ENCODE results near the gene XRCC5.
A peak's percentile ranks its signal among the peaks of the same experiment; 100 is the strongest.

Gene XRCC5

DNA sequence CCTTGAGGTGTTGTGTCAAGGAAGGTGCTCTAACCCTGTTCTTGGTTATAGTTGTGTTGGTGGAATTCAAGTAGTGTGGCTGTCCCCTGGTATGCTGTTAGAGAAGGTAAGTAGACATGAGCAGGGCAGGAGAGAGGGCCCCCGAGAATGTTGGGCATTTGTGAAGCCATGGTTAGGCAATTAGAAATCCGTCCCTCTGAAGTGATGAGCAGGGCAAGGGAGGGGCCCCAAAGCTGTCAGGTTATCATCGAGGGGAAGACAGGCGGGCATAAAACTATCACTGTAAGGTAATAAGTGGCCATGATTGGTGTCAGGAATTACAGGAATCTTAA, 5.2 kb downstream of the XRCC5 start:
- H3K9me3 ChIP-seq (ENCODE audit: control insufficient read depth, insufficient read depth, low read depth, low read length) = no peaks in the 10 kb centered on the region
- ChIA-PET CTCF (interaction anchor here (0.6 to 1.7 kb wide), 15 partner anchors 9 to 1456 kb away, joined by 3 to 12 read pairs (median 4); partner anchors contain the start of genes PECR and TMEM169), POLR2A (interaction anchor here (0.9 to 1.3 kb wide), 3 partner anchors 22 to 55 kb away, joined by 3 to 12 read pairs (median 3); partner anchors contain the start of genes PECR and TMEM169)
- H3K27ac ChIP-seq (ENCODE audit: extremely low read depth, low read depth, low read length) = peak overlapping the region; percentile 42; the same call in 1 of the 2 replicates
- peaks cover 27 to 87% of the 10 kb centered on the region in 2 experiments for H3K36me3 ChIP-seq (ENCODE audit: control insufficient read depth in 2 of 2, insufficient read depth in 1 of 2, low read length in 2 of 2)
- H3K4me3 ChIP-seq (ENCODE audit: low read depth, low read length) = no peak overlapping the region
- H3K4me1 ChIP-seq (ENCODE audit: control insufficient read depth, insufficient read depth, low read length) = 0 out of 2 replicates have a peak, but pooled peaks cover 2% of the 10 kb centered on the region
- 0 out of 2 replicates have a peak, but pooled peaks have one; percentile 13 for TF ChIP-seq ZEB2 (tag by site-specific recombination; IDR thresholded peaks at IDR 0.05)
- TF ChIP-seq ZNF677 (tag by site-specific recombination; IDR thresholded peaks at IDR 0.05) = no peak
- TF ChIP-seq TRIM28 (IDR thresholded peaks at IDR 0.05; ENCODE audit: borderline replicate concordance, low read length) = 0 out of 2 replicates have a peak, but pooled peaks have one; percentile 58

DNA sequence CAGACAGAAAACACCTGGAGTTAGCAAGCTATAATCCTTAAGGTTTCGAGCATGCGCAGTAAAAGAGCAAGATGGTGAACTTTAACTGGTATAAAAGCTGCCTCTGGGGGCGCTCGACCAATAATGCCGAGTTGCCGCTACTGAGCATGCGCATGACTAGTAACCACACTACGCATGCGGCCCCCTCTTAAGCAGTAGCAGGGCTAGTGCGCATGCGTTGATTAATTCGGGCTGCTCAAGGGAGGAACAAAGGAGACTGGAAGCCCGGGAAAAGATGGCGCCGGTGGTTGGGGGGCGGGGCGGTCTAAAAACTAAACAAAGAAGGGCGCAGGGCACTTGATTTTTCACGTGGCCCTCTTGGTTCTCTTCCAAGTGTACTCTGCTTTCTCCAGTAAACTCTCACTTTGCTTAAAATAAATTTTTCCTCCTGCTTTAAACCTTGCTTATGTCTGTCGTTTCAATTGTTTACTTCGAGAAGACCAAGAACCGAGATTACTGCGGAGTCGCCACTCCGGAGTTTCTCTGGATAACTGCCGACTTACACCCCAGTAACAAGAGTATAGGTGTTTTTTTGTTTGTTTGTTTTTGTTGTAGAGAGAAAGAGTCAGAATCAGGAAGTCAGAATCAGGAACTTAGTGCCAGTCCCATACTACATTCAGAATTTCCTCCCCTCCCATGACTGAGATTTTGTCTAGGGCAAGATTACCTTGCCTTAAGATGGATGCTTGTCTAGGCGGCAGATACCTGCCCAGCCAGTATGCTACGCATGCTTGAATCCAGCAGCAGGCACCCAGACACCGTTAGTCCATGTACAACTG, 5.8 kb downstream of the XRCC5 start:
- TF ChIP-seq SP3 (tag by site-specific recombination; IDR thresholded peaks at IDR 0.05) = 0 out of 2 replicates have a peak, but pooled peaks have one; percentile 16
- peak; percentile 75 for TF ChIP-seq ZNF341 (tag by site-specific recombination; IDR thresholded peaks at IDR 0.05; ENCODE audit: low read depth)
- TF ChIP-seq KLF9 (tag by site-specific recombination; IDR thresholded peaks at IDR 0.05; ENCODE audit: low read depth) = peak; percentile 58; the same call in 1 of the 2 replicates
- TF ChIP-seq YY1 (tag by site-specific recombination; IDR thresholded peaks at IDR 0.05) = peak; percentile 43; the same call in 1 of the 2 replicates
- no peak for TF ChIP-seq ZFP3 (tag by site-specific recombination; IDR thresholded peaks at IDR 0.05; ENCODE audit: low read depth)
- 0 out of 2 replicates have a peak, but pooled peaks have one; percentile 28 for TF ChIP-seq ZNF335 (tag by site-specific recombination; conservative IDR thresholded peaks at IDR 0.05)
- peak; percentile 82; the same call in 1 of the 2 replicates for TF ChIP-seq CTCF (tag by site-specific recombination; IDR thresholded peaks at IDR 0.05)
- no peak for TF ChIP-seq ZNF266 (tag by site-specific recombination; IDR thresholded peaks at IDR 0.05; ENCODE audit: low read depth)
- TF ChIP-seq ZBTB8A (tag by site-specific recombination; IDR thresholded peaks at IDR 0.05) = peak; percentile 54
- Histone ChIP-seq H3K27ac (ENCODE audit: extremely low read depth, low read depth, low read length) (peak overlapping the region; percentile 48), H3K9me3 (ENCODE audit: control insufficient read depth, insufficient read depth, low read depth, low read length) (no peaks in the 10 kb centered on the region), H3K4me1 (ENCODE audit: control insufficient read depth, insufficient read depth, low read length) (0 out of 2 replicates have a peak, but pooled peaks cover 2% of the 10 kb centered on the region), H3K36me3 (ENCODE audit: control insufficient read depth in 2 of 2, insufficient read depth in 1 of 2, low read length in 2 of 2) (peaks cover 32 to 93% of the 10 kb centered on the region in 2 experiments), H3K4me3 (ENCODE audit: low read depth, low read length) (peak overlapping the region; percentile 42)
- CTCF ChIA-PET = interaction anchor here (0.6 to 1.7 kb wide), 15 partner anchors 9 to 1456 kb away, joined by 3 to 12 read pairs (median 4); partner anchors contain the start of genes PECR and TMEM169
- POLR2A ChIA-PET = interaction anchor here (1.0 to 1.3 kb wide), 2 partner anchors 22 to 33 kb away, joined by 3 to 12 read pairs; partner anchors contain the start of genes PECR and TMEM169

GRCh38 chr2:216116418-216116817, 7.3 kb downstream of the XRCC5 start:
- ChIA-PET CTCF (no interaction called here), POLR2A (no interaction called here)
- 0 out of 2 replicates have a peak, but pooled peaks cover 2% of the 10 kb centered on the region for H3K4me1 ChIP-seq (ENCODE audit: control insufficient read depth, insufficient read depth, low read length)
- no peak overlapping the region for H3K4me3 ChIP-seq (ENCODE audit: low read depth, low read length)
- no peaks in the 10 kb centered on the region for H3K9me3 ChIP-seq (ENCODE audit: control insufficient read depth, insufficient read depth, low read depth, low read length)
- no peak for TF ChIP-seq ZBTB48 (tag by site-specific recombination; IDR thresholded peaks at IDR 0.05)
- no peak for TF ChIP-seq ZNF140 (tag by site-specific recombination; IDR thresholded peaks at IDR 0.05)
- TF ChIP-seq ZNF221 (tag by site-specific recombination; IDR thresholded peaks at IDR 0.05; ENCODE audit: borderline replicate concordance) = no peak
- TF ChIP-seq HOXA7 (CRISPR knock-in tag; IDR thresholded peaks at IDR 0.05; ENCODE audit: borderline replicate concordance) = no peak
- TF ChIP-seq OVOL3 (tag by site-specific recombination; IDR thresholded peaks at IDR 0.05) = no peak
- no peak for TF ChIP-seq SALL2 (tag by site-specific recombination; IDR thresholded peaks at IDR 0.05; ENCODE audit: borderline replicate concordance)
- TF ChIP-seq MZF1 (tag by site-specific recombination; IDR thresholded peaks at IDR 0.05; ENCODE audit: borderline replicate concordance) = peak; percentile 52; the same call in 1 of the 2 replicates
- TF ChIP-seq SP3 (tag by site-specific recombination; IDR thresholded peaks at IDR 0.05) = no peak
- TF ChIP-seq ZNF433 (tag by site-specific recombination; IDR thresholded peaks at IDR 0.05; ENCODE audit: low read depth) = no peak
- H3K27ac ChIP-seq (ENCODE audit: extremely low read depth, low read depth, low read length) = no peak overlapping the region
- H3K36me3 ChIP-seq (ENCODE audit: control insufficient read depth in 2 of 2, insufficient read depth in 1 of 2, low read length in 2 of 2) = peaks cover 39 to 95% of the 10 kb centered on the region in 2 experiments

All from HEK293 (cell line).